K562 (cell line): ENCODE data around the gene IGIP. TPM values are rescaled to one million over a fixed set of nuclear protein-coding genes. Genes with fewer than 3 reads are reported as not detected.

Experiments
- CBX3 ChIP-seq, 2 experiments: IDR thresholded peaks; 1 replicate in 1 of 2; 2 replicates in 1 of 2; pipeline ENCODE4 v1.6.1; 2012; ENCODE audit warnings: inconsistent platforms in 2 of 2, low read length in 2 of 2, borderline replicate concordance in 1 of 2, control low read depth in 1 of 2
- EGR1 ChIP-seq: fragments of 450-650 bp; conservative IDR thresholded peaks from 2 replicates; pipeline ENCODE4 v1.6.1; 2017; ENCODE audit warnings: mild to moderate bottlenecking
- FOSL1 ChIP-seq: fragments of 200-800 bp; sonication (Bioruptor generic); conservative IDR thresholded peaks from 2 replicates; pipeline ENCODE4 v1.6.1; 2016; ENCODE audit warnings: missing genetic modification characterization, missing compliant biosample characterization
- FOXP1 ChIP-seq: sonication (generic); formaldehyde crosslinking; IDR thresholded peaks from 2 replicates; pipeline ENCODE4 v1.8.0; 2022; ENCODE audit warnings: mild to moderate bottlenecking, missing genetic modification reagents
- GABPA ChIP-seq: fragments of 200-800 bp; sonication (Bioruptor generic); conservative IDR thresholded peaks from 2 replicates; pipeline ENCODE4 v1.6.1; 2016; ENCODE audit warnings: low read depth, missing genetic modification characterization, missing compliant biosample characterization
- HDAC8 ChIP-seq: fragments of 450-650 bp; IDR thresholded peaks from 2 replicates; pipeline ENCODE4 v1.6.1; 2016; ENCODE audit warnings: mild to moderate bottlenecking, missing genetic modification characterization, moderate library complexity, missing compliant biosample characterization
- HNRNPL ChIP-seq: fragments of 200-400 bp; formaldehyde crosslinking; IDR thresholded peaks from 2 replicates; pipeline ENCODE4 v1.6.1; 2017; ENCODE audit warnings: low read depth, mild to moderate bottlenecking, low read length
- LARP7 ChIP-seq: fragments of 450-650 bp; IDR thresholded peaks from 2 replicates; pipeline ENCODE4 v1.6.1; 2016
- NFRKB ChIP-seq: fragments of 450-650 bp; IDR thresholded peaks from 2 replicates; pipeline ENCODE4 v1.6.1; 2016; ENCODE audit warnings: low read depth
- NFXL1 ChIP-seq: fragments of 450-650 bp; formaldehyde crosslinking; IDR thresholded peaks from 2 replicates; pipeline ENCODE4 v1.4.0; 2021; ENCODE audit warnings: mild to moderate bottlenecking
- NONO ChIP-seq, 2 experiments: fragments of 200-400 bp in 1 of 2; fragments of 450-650 bp in 1 of 2; formaldehyde crosslinking in 1 of 2; IDR thresholded peaks; 2 replicates each; pipeline ENCODE4 v1.6.1; 2017; ENCODE audit warnings: low read depth in 2 of 2, mild to moderate bottlenecking in 2 of 2, moderate library complexity in 2 of 2, low read length in 1 of 2
- POLR2G ChIP-seq: fragments of 200-400 bp; formaldehyde crosslinking; IDR thresholded peaks from 2 replicates; pipeline ENCODE4 v1.6.1; 2017; ENCODE audit warnings: low read depth, mild to moderate bottlenecking, antibody characterized with exemption, low read length, moderate library complexity
- RUNX1 ChIP-seq: sonication (generic); IDR thresholded peaks from 2 replicates; pipeline ENCODE4 v1.6.1; 2016; ENCODE audit warnings: antibody characterized with exemption, low read depth
- SIN3B ChIP-seq: fragments of 450-650 bp; IDR thresholded peaks from 2 replicates; pipeline ENCODE4 v1.6.1; 2017; ENCODE audit warnings: low read depth, mild to moderate bottlenecking, moderate library complexity
- SIRT6 ChIP-seq: IDR thresholded peaks from one replicate; pipeline ENCODE4 v1.6.1; 2012; ENCODE audit warnings: low read depth, mild to moderate bottlenecking, control low read depth, inconsistent platforms, low read length, moderate library complexity
- SMARCA4 ChIP-seq: fragments of 450-650 bp; IDR thresholded peaks from 2 replicates; pipeline ENCODE4 v1.6.1; 2016
- SMARCA5 ChIP-seq: fragments of 450-650 bp; IDR thresholded peaks from 2 replicates; pipeline ENCODE4 v1.6.1; 2016
- SREBF1 ChIP-seq: fragments of 150-350 bp; IDR thresholded peaks from 2 replicates; pipeline ENCODE4 v1.6.1; 2014; ENCODE audit warnings: antibody characterized with exemption, low read depth, low read length, borderline replicate concordance
- STAT5A ChIP-seq: IDR thresholded peaks from 2 replicates; pipeline ENCODE4 v1.6.1; 2012; ENCODE audit warnings: low read length, inconsistent platforms, borderline replicate concordance
- ZNF212 ChIP-seq: fragments of 450-650 bp; formaldehyde crosslinking; IDR thresholded peaks from 2 replicates; pipeline ENCODE4 v1.4.0; 2020; ENCODE audit warnings: mild to moderate bottlenecking
- ZNF253 ChIP-seq: fragments of 250-450 bp; sonication (Bioruptor Pico); conservative IDR thresholded peaks from 2 replicates; pipeline ENCODE4 v1.6.1; 2021; ENCODE audit warnings: mild to moderate bottlenecking
- ZNF76 ChIP-seq: fragments of 250-450 bp; sonication (Bioruptor Pico); IDR thresholded peaks from 2 replicates; pipeline ENCODE4 v1.4.0; 2020; ENCODE audit warnings: mild to moderate bottlenecking, moderate library complexity, borderline replicate concordance
- ZNF764 ChIP-seq: fragments of 250-450 bp; sonication (Bioruptor Pico); IDR thresholded peaks from 2 replicates; pipeline ENCODE4 v1.4.0; 2020; ENCODE audit warnings: low read depth, mild to moderate bottlenecking, moderate library complexity
- polyA plus RNA-seq, 8 experiments: library from polyadenylated mRNA; depleted of rRNA in 4 of 8; stranded (reverse) in 5 of 8; unstranded in 3 of 8; fragments of >200 nt; fragmentation: Nextera tagmentation in 2 of 8; fragmentation: Illumina TruSeq in 1 of 8; extraction: Ambion mirVana in 2 of 8; extraction: Trizol in 1 of 8; gene quantifications; 2 replicates each; pipeline versions ENCODE4 v1.2.1 to v1.2.3, GENCODE V29; 2011 to 2014; ENCODE audit warnings: inconsistent platforms in 1 of 8, missing spikeins in 1 of 8
- total RNA-seq, 7 experiments: library from RNA; depleted of rRNA in 6 of 7; stranded (reverse); fragments of >200 nt in 6 of 7; fragmentation: Illumina TruSeq in 2 of 7; extraction: Trizol in 2 of 7; gene quantifications; 2 replicates each; pipeline versions ENCODE4 v1.2.1 to v1.2.3, GENCODE V29; 2011 to 2021; ENCODE audit warnings: low replicate concordance in 1 of 7
- TF ChIP-seq, protein P1 (sequence below): fragments of 450-650 bp; IDR thresholded peaks from 2 replicates; pipeline ENCODE4 v1.7.1; 2018; ENCODE audit warnings: mild to moderate bottlenecking, low read depth; ENCODE audit not compliant: partially characterized antibody
- TF ChIP-seq, protein P2 (sequence below): fragments of 250-450 bp; sonication (Bioruptor Pico); IDR thresholded peaks from 2 replicates; pipeline ENCODE4 v1.8.0; 2022; ENCODE audit warnings: moderate library complexity, mild to moderate bottlenecking, inconsistent platforms
- TF ChIP-seq, protein P3 (sequence below): fragments of 250-450 bp; sonication (Bioruptor Pico); IDR thresholded peaks from 2 replicates; pipeline ENCODE4 v1.5.0; 2020; ENCODE audit warnings: mild to moderate bottlenecking, borderline replicate concordance

IGIP gene
- total and polyA plus RNA-seq, 9 of the 15 experiments (the other 6 are each of a cell fraction or from before 2014, with no cell fraction given) = 0.52 to 1.6 (median 1.2) TPM

GRCh38 chr5:140175367-140176030, 49.8 kb downstream of the IGIP start (continued):
- no peak for TF ChIP-seq SREBF1
- TF ChIP-seq FOSL1 (tag) = peak; percentile 8; the same call in 1 of the 2 replicates
- no peak for TF ChIP-seq ZNF764 (CRISPR knock-in tag)
- TF ChIP-seq HNRNPL = 0 out of 2 replicates have a peak, but pooled peaks have one; percentile 48
- TF ChIP-seq NFXL1 (CRISPR knock-in tag) = no peak
- TF ChIP-seq FOXP1 (CRISPR knock-in tag) = 0 out of 2 replicates have a peak, but pooled peaks have one; percentile 19
- no peak for TF ChIP-seq RUNX1
- TF ChIP-seq ZNF253 (CRISPR knock-in tag) = no peak
- TF ChIP-seq LARP7 = no peak
- TF ChIP-seq SIRT6 = no peak
- TF ChIP-seq, protein P1, sequence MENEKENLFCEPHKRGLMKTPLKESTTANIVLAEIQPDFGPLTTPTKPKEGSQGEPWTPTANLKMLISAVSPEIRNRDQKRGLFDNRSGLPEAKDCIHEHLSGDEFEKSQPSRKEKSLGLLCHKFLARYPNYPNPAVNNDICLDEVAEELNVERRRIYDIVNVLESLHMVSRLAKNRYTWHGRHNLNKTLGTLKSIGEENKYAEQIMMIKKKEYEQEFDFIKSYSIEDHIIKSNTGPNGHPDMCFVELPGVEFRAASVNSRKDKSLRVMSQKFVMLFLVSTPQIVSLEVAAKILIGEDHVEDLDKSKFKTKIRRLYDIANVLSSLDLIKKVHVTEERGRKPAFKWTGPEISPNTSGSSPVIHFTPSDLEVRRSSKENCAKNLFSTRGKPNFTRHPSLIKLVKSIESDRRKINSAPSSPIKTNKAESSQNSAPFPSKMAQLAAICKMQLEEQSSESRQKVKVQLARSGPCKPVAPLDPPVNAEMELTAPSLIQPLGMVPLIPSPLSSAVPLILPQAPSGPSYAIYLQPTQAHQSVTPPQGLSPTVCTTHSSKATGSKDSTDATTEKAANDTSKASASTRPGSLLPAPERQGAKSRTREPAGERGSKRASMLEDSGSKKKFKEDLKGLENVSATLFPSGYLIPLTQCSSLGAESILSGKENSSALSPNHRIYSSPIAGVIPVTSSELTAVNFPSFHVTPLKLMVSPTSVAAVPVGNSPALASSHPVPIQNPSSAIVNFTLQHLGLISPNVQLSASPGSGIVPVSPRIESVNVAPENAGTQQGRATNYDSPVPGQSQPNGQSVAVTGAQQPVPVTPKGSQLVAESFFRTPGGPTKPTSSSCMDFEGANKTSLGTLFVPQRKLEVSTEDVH = no peak
- peak; percentile 60 for TF ChIP-seq SMARCA4
- TF ChIP-seq EGR1 = no peak; the same call in 1 of the 2 replicates
- TF ChIP-seq NFRKB = peak; percentile 76
- TF ChIP-seq ZNF212 (CRISPR knock-in tag) = no peak
- TF ChIP-seq, protein P2, sequence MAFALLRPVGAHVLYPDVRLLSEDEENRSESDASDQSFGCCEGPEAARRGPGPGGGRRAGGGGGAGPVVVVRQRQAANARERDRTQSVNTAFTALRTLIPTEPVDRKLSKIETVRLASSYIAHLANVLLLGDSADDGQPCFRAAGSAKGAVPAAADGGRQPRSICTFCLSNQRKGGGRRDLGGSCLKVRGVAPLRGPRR (CRISPR knock-in tag) = no peak
- TF ChIP-seq NONO (IDR thresholded peaks at IDR 0.05; ENCODE audit: low read depth in 2 of 2, low read length in 1 of 2) = 0 out of 4 replicates have a peak, but pooled peaks of 1 of the 2 experiments have one; percentile 17
- TF ChIP-seq ZNF76 (CRISPR knock-in tag) = no peak
- peak; percentile 71 for TF ChIP-seq GABPA (tag)
- 0 out of 2 replicates have a peak, but pooled peaks have one; percentile 18 for TF ChIP-seq SIN3B
- TF ChIP-seq, protein P3, sequence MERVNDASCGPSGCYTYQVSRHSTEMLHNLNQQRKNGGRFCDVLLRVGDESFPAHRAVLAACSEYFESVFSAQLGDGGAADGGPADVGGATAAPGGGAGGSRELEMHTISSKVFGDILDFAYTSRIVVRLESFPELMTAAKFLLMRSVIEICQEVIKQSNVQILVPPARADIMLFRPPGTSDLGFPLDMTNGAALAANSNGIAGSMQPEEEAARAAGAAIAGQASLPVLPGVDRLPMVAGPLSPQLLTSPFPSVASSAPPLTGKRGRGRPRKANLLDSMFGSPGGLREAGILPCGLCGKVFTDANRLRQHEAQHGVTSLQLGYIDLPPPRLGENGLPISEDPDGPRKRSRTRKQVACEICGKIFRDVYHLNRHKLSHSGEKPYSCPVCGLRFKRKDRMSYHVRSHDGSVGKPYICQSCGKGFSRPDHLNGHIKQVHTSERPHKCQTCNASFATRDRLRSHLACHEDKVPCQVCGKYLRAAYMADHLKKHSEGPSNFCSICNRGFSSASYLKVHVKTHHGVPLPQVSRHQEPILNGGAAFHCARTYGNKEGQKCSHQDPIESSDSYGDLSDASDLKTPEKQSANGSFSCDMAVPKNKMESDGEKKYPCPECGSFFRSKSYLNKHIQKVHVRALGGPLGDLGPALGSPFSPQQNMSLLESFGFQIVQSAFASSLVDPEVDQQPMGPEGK (CRISPR knock-in tag) = no peak
- peak; percentile 77; the same call in 1 of the 2 replicates for TF ChIP-seq SMARCA5
- TF ChIP-seq STAT5A = no peak
- peak; percentile 77 for TF ChIP-seq POLR2G
- 0 out of 3 replicates have a peak, but pooled peaks of 1 of the 2 experiments have one; percentile 16 for TF ChIP-seq CBX3 (IDR thresholded peaks at IDR 0.05; ENCODE audit: borderline replicate concordance in 1 of 2, low read length in 2 of 2)
- TF ChIP-seq HDAC8 = no peak
